Liver (tissue), 3 donors: ENCODE measurements around the gene S1PR4.

Experiments used
- CTCF ChIP-seq: fragments of 150-350 bp; IDR thresholded peaks from 2 replicates; pipeline ENCODE4 v1.5.1; 2017; ENCODE audit warnings: improper control_type of control experiment, low read depth, low read length; ENCODE audit not compliant: missing input control
- FOXA1 ChIP-seq: IDR thresholded peaks from 2 replicates; pipeline ENCODE4 v1.6.1; 2016; ENCODE audit warnings: antibody characterized with exemption
- GABPA ChIP-seq, 2 donors: IDR thresholded peaks in 1 of 2; conservative IDR thresholded peaks in 1 of 2; 2 replicates each; pipeline ENCODE4 v1.6.1; 2016; ENCODE audit warnings: antibody characterized with exemption in 2 of 2, mild to moderate bottlenecking in 1 of 2, moderate library complexity in 1 of 2
- HNF4G ChIP-seq: IDR thresholded peaks from 2 replicates; pipeline ENCODE4 v1.6.1; 2016; ENCODE audit warnings: antibody characterized with exemption
- JUND ChIP-seq, 2 donors: IDR thresholded peaks; 2 replicates each; pipeline ENCODE4 v1.6.1; 2016; ENCODE audit warnings: antibody characterized with exemption in 2 of 2
- RXRA ChIP-seq, 2 donors: IDR thresholded peaks; 2 replicates each; pipeline ENCODE4 v1.6.1; 2017 to 2018; ENCODE audit warnings: antibody characterized with exemption in 2 of 2, mild to moderate bottlenecking in 1 of 2
- SP1 ChIP-seq: IDR thresholded peaks from 2 replicates; pipeline ENCODE4 v1.6.1; 2018; ENCODE audit warnings: antibody characterized with exemption, mild to moderate bottlenecking
- TAF1 ChIP-seq: conservative IDR thresholded peaks from 2 replicates; pipeline ENCODE4 v1.6.1; 2016; ENCODE audit warnings: antibody characterized with exemption, mild to moderate bottlenecking
- YY1 ChIP-seq: IDR thresholded peaks from 2 replicates; pipeline ENCODE4 v1.6.1; 2016; ENCODE audit warnings: antibody characterized with exemption, mild to moderate bottlenecking
- donor health status: healthy.
- donor health status: healthy.

DNA sequence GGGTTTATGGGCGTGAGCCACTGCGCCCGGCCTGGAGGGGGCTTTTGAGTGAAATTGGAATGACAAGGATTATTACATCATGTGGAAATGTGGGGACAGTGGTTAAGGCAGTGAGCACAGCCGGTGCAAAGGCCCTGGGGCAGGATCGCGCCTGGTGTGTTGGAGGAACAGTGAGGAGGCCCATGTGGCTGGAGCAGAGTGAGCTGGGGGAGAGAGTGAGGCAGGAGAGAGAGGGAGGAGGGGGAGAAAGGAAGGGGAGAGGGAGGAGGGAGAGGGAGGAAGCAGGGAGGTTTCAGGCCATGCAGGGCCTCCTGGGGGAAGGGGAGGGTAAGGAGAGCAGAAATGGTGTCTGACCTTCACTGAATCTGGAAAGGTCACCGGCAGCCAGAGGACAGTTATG is 34.6 kb downstream of the S1PR4 start:
- TF ChIP-seq CTCF (no peak), YY1 (no peak), RXRA (IDR thresholded peaks at IDR 0.05) (no peak), SP1 (no peak), GABPA (IDR thresholded peaks at IDR 0.05 in 1 of 2, conservative IDR thresholded peaks at IDR 0.05 in 1 of 2) (no peak), TAF1 (no peak), FOXA1 (no peak), JUND (IDR thresholded peaks at IDR 0.05) (no peak), HNF4G (no peak)
